HepG2 (cell line): ENCODE data around the gene ANXA6. TPM values are rescaled to one million over a fixed set of nuclear protein-coding genes. Genes with fewer than 3 reads are reported as not detected.

Experiments used
- ATAC-seq: fragments of 200-7000 bp; cut with Tn5 transposase; 3 replicates; pipeline ENCODE4 v1.9.1; 2020; ENCODE audit warnings: mild to moderate bottlenecking, moderate library complexity
- BruUV-seq: library from RNA; stranded (reverse); fragments of 400-500 nt; replicated peaks from 2 replicates; lab custom pipeline; 2021; lab: Mats Ljungman, UMichigan
- CTCF ChIA-PET: fragments of 300-600 bp; formaldehyde crosslinking; extraction: SDS; loops from one replicate; lab custom pipeline; 2021; ENCODE audit warnings: low total read pairs, inconsistent platforms, low intra/inter-chr PET ratio; lab: Yijun Ruan, JAX
- POLR2A ChIA-PET: fragments of 350-600 bp; sonication (Branson Sonifier 250); formaldehyde crosslinking; loops from one replicate; lab custom pipeline; 2020; ENCODE audit warnings: antibody characterized with exemption, inconsistent platforms; lab: Yijun Ruan, JAX
- DNase-seq: peaks from one replicate; pipeline ENCODE4 v3.0.0-alpha.2; 2015; ENCODE audit warnings: low spot score
- FAIRE-seq: peaks from 3 replicates; lab custom pipeline; 2011; peaks lifted over from hg19 to GRCh38; lab: Jason Lieb, UNC
- H2AFZ ChIP-seq: one replicate; pipeline ENCODE4 v1.6.1; 2011; ENCODE audit warnings: low read length, inconsistent platforms
- H3K27ac ChIP-seq: fragments of 300-600 bp; 3 replicates; pipeline ENCODE4 v1.8.0; 2011; ENCODE audit warnings: mixed run types, mild to moderate bottlenecking, mixed read lengths, low read length, inconsistent platforms; ENCODE audit not compliant: insufficient read depth; ENCODE audit errors: extremely low read length
- H3K27me3 ChIP-seq, 2 experiments: fragments of 200-600 bp in 1 of 2; 2 replicates in 1 of 2; 3 replicates in 1 of 2; pipeline versions ENCODE4 v1.6.0 to v1.8.0; 2011; ENCODE audit warnings: low read length in 2 of 2, mild to moderate bottlenecking in 2 of 2, moderate library complexity in 2 of 2, inconsistent platforms in 1 of 2; ENCODE audit not compliant: insufficient read depth in 2 of 2, control insufficient read depth in 1 of 2
- H3K36me3 ChIP-seq, 2 experiments: fragments of 200-600 bp in 1 of 2; replicated peaks in 1 of 2; 2 replicates in 1 of 2; 3 replicates in 1 of 2; pipeline versions ENCODE4 v1.5.1 to v1.8.0; 2011; ENCODE audit warnings: low read length in 2 of 2, inconsistent platforms in 1 of 2; ENCODE audit not compliant: insufficient read depth in 2 of 2, control insufficient read depth in 1 of 2
- H3K4me1 ChIP-seq: 2 replicates; pipeline ENCODE4 v1.5.1; 2012; ENCODE audit warnings: low read length, inconsistent platforms; ENCODE audit not compliant: insufficient read depth
- H3K4me2 ChIP-seq: 2 replicates; pipeline ENCODE4 v1.6.0; 2011; ENCODE audit warnings: low read depth, low read length, inconsistent platforms
- H3K4me3 ChIP-seq, 3 experiments: fragments of 200-600 bp in 1 of 3; sonication (generic), shearing (Covaris generic) in 1 of 3; replicated peaks in 1 of 3; 2 replicates each; pipeline ENCODE4 v1.5.1; 2011 to 2016; ENCODE audit warnings: low read length in 3 of 3, inconsistent platforms in 2 of 3, low read depth in 2 of 3, mild to moderate bottlenecking in 2 of 3, control low read depth in 1 of 3, mixed read lengths in 1 of 3; ENCODE audit not compliant: insufficient read depth in 1 of 3
- H3K79me2 ChIP-seq: one replicate; pipeline ENCODE4 v1.6.1; 2011; ENCODE audit warnings: low read length, inconsistent platforms; ENCODE audit not compliant: insufficient read depth
- H3K9ac ChIP-seq: 2 replicates; pipeline ENCODE4 v1.6.0; 2011; ENCODE audit warnings: mild to moderate bottlenecking, low read depth, low read length, inconsistent platforms; ENCODE audit not compliant: insufficient read depth
- H3K9me3 ChIP-seq: 2 replicates; pipeline ENCODE4 v1.5.1; 2012; ENCODE audit warnings: mild to moderate bottlenecking, low read length
- H4K20me1 ChIP-seq: 2 replicates; pipeline ENCODE4 v1.6.0; 2011; ENCODE audit warnings: inconsistent platforms, mild to moderate bottlenecking, low read length, moderate library complexity; ENCODE audit not compliant: insufficient read depth
- HDAC1 ChIP-seq: sonication (generic); formaldehyde crosslinking; IDR thresholded peaks from 2 replicates; pipeline ENCODE4 v1.5.1; 2020; ENCODE audit warnings: mild to moderate bottlenecking, missing genetic modification reagents
- TEAD2 ChIP-seq: sonication (generic); formaldehyde crosslinking; IDR thresholded peaks from 2 replicates; pipeline ENCODE4 v1.9.0; 2021; ENCODE audit warnings: missing genetic modification reagents
- ZNF350 ChIP-seq: sonication (generic); formaldehyde crosslinking; IDR thresholded peaks from 2 replicates; pipeline ENCODE4 v1.4.0; 2020; ENCODE audit warnings: mild to moderate bottlenecking, low read depth, missing genetic modification reagents, borderline replicate concordance
- whole genome bisulfite sequencing: methylation state at CpG from one replicate; pipeline ENCODE4 v1.1.6; 2017; ENCODE audit warnings: low lambda C conversion rate; 5-methylcytosine and 5-hydroxymethylcytosine counted together
- in situ Hi-C: cut with HindIII; loops from 2 replicates; pipeline ENCODE4 v1.10.0; 2017; ENCODE audit warnings: low pct_unique_long_range_greater_than_20kb; ENCODE audit not compliant: extremely low pct_ligation_motif_present
- intact Hi-C: fragments of 100-400 bp; cut with micrococcal nuclease; formaldehyde crosslinking; loops from one replicate; pipeline ENCODE4 v1.10.0; 2022; ENCODE audit not compliant: unreplicated experiment
- polyA plus RNA-seq, 8 experiments: library from polyadenylated mRNA; depleted of rRNA in 3 of 8; stranded (reverse) in 7 of 8; unstranded in 1 of 8; fragments of >200 nt; fragmentation: Illumina TruSeq in 4 of 8; extraction: Trizol in 4 of 8; gene quantifications; 2 replicates each; pipeline versions ENCODE4 v1.2.1 to v1.2.3, GENCODE V29; 2011 to 2016; ENCODE audit warnings: low read depth in 4 of 8, missing spikeins in 1 of 8, mixed read lengths in 1 of 8; ENCODE audit not compliant: insufficient read depth in 1 of 8
- total RNA-seq, 5 experiments: library from RNA; depleted of rRNA; stranded (reverse); fragments of >200 nt; fragmentation: Illumina TruSeq; extraction: Trizol; gene quantifications; 2 replicates each; pipeline ENCODE4 v1.2.3, GENCODE V29; 2016; ENCODE audit warnings: low read depth in 1 of 5
- TF ChIP-seq, protein P1 (sequence below): sonication (generic); formaldehyde crosslinking; conservative IDR thresholded peaks from 2 replicates; pipeline ENCODE4 v1.4.0; 2020; ENCODE audit warnings: mild to moderate bottlenecking, missing genetic modification reagents, moderate library complexity

The ANXA6 gene
- total and polyA plus RNA-seq, 2 of the 13 experiments (the other 11 are each of a cell fraction or from before 2014, with no cell fraction given), result 103 to 125 TPM

DNA sequence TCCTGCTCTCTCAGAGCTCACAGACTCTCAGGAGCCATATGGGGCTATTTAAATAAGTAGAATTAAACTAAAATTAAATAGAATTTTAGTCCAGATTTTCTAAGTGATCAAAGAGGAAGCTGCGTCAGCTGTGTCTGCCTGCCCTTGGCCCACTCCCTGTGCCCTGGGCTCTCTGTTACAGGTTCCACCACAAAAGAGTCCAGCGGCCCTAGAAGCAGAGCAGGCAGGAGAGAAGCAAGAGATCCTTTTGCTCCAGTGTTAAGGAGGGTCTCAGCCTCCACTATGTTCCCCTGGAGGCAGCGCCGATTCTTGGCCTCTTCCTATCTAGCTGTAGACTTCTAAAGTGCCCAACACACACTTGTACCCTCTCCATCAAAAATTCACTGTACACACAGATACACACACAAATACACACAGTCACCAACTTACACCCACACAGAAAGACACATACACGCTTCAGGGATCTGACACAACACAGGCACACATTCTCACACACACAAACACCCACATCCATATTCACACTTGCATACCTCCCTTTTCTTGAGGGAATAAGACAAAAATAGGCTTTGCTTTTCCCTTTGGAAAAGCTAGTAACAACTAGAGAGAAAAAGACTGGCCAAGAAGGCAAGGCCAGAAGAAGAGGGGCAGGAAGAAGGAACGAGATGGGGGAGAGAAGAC is 71.2 kb downstream of the ANXA6 start:
- Histone ChIP-seq H3K36me3 (no peaks in the 10 kb centered on the region), H3K9me3 (no peaks in the 10 kb centered on the region), H3K79me2 (peaks cover 7% of the 10 kb centered on the region), H3K4me3 (peak overlapping the region in 2 of 3 experiments; percentile 36 to 69; a peak in 3 of 6 replicates), H3K4me2 (peak overlapping the region; percentile 87), H3K4me1 (peaks cover 50% of the 10 kb centered on the region), H3K27ac (no peak overlapping the region), H3K27me3 (peaks cover 2 to 10% of the 10 kb centered on the region in 2 experiments; a peak in 2 of 5 replicates), H3K9ac (no peak overlapping the region), H4K20me1 (no peaks in the 10 kb centered on the region), H2AFZ (peak overlapping the region; percentile 7)
- BruUV-seq, result no TSS peak
- intact Hi-C loops (loop anchor here (5.0 kb wide), 1 partner anchor 34 kb away; no protein-coding TSS in a partner anchor), in situ Hi-C loops (no loop called here)
- ATAC-seq, result peak; percentile 11
- WGBS, result 37% methylated on average over 6 of the region's 6 CpGs
- FAIRE-seq, result no peak
- POLR2A ChIA-PET, result interaction anchor here (1.1 to 1.3 kb wide), 4 partner anchors 15 to 166 kb away, joined by 3 read pairs; partner anchors contain the start of gene GPX3
- CTCF ChIA-PET, result no interaction called here
- DNase-seq, result no peak
- TF ChIP-seq, protein P1, sequence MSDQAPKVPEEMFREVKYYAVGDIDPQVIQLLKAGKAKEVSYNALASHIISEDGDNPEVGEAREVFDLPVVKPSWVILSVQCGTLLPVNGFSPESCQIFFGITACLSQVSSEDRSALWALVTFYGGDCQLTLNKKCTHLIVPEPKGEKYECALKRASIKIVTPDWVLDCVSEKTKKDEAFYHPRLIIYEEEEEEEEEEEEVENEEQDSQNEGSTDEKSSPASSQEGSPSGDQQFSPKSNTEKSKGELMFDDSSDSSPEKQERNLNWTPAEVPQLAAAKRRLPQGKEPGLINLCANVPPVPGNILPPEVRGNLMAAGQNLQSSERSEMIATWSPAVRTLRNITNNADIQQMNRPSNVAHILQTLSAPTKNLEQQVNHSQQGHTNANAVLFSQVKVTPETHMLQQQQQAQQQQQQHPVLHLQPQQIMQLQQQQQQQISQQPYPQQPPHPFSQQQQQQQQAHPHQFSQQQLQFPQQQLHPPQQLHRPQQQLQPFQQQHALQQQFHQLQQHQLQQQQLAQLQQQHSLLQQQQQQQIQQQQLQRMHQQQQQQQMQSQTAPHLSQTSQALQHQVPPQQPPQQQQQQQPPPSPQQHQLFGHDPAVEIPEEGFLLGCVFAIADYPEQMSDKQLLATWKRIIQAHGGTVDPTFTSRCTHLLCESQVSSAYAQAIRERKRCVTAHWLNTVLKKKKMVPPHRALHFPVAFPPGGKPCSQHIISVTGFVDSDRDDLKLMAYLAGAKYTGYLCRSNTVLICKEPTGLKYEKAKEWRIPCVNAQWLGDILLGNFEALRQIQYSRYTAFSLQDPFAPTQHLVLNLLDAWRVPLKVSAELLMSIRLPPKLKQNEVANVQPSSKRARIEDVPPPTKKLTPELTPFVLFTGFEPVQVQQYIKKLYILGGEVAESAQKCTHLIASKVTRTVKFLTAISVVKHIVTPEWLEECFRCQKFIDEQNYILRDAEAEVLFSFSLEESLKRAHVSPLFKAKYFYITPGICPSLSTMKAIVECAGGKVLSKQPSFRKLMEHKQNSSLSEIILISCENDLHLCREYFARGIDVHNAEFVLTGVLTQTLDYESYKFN (CRISPR knock-in tag), result no peak
- TF ChIP-seq TEAD2 (CRISPR knock-in tag) (no peak), HDAC1 (0 out of 2 replicates have a peak, but pooled peaks have one; percentile 12), ZNF350 (CRISPR knock-in tag) (0 out of 2 replicates have a peak, but pooled peaks have one; percentile 19)
- TF ChIP-seq, all 625 proteins: peak for 2
